ENCODE results near the gene XXYLT1. TPM values are rescaled to one million over a fixed set of nuclear protein-coding genes. Genes with fewer than 3 reads are reported as not detected.

Gene XXYLT1
- total and polyA plus RNA-seq, 9 of the 15 experiments (the other 6 are each of a cell fraction or from before 2014, with no cell fraction given) = 1.9 to 18.9 (median 15.0) TPM

- TF ChIP-seq, protein P1, sequence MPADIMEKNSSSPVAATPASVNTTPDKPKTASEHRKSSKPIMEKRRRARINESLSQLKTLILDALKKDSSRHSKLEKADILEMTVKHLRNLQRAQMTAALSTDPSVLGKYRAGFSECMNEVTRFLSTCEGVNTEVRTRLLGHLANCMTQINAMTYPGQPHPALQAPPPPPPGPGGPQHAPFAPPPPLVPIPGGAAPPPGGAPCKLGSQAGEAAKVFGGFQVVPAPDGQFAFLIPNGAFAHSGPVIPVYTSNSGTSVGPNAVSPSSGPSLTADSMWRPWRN (IDR thresholded peaks at IDR 0.05; ENCODE audit: low read depth) = 0 out of 2 replicates have a peak, but pooled peaks have one; percentile 17
- TF ChIP-seq E2F5 (CRISPR knock-in tag; IDR thresholded peaks at IDR 0.05) (no peak), ZNF589 (CRISPR knock-in tag; IDR thresholded peaks at IDR 0.05; ENCODE audit: low read depth) (peak; percentile 92), TAL1 (IDR thresholded peaks at IDR 0.05) (peak; percentile 87), KAT2B (IDR thresholded peaks at IDR 0.05; ENCODE audit: low read depth, low read length) (no peak), SRSF7 (optimal IDR thresholded peaks at IDR 0.05; ENCODE audit: low read depth, low read length) (no peak), ZFP1 (CRISPR knock-in tag; IDR thresholded peaks at IDR 0.05) (no peak), ARHGAP35 (IDR thresholded peaks at IDR 0.05; ENCODE audit: partially characterized antibody) (no peak), TCF3 (CRISPR knock-in tag; IDR thresholded peaks at IDR 0.05) (peak; percentile 93), RBFOX2 (IDR thresholded peaks at IDR 0.05; ENCODE audit: low read depth, low read length) (0 out of 2 replicates have a peak, but pooled peaks have one; percentile 34), HDAC2 (IDR thresholded peaks at IDR 0.05) (0 out of 2 replicates have a peak, but pooled peaks have one; percentile 26), GTF2B (IDR thresholded peaks at IDR 0.05; ENCODE audit: extremely low read depth, insufficient read length) (no peak), NCOA4 (IDR thresholded peaks at IDR 0.05; ENCODE audit: partially characterized antibody) (no peak), NBN (IDR thresholded peaks at IDR 0.05; ENCODE audit: low read depth) (no peak; the same call in 1 of the 2 replicates), ZNF282 (CRISPR knock-in tag; IDR thresholded peaks at IDR 0.05) (no peak), PTRF (tag; IDR thresholded peaks at IDR 0.05) (no peak), SRF (CRISPR knock-in tag; IDR thresholded peaks at IDR 0.05) (no peak), ZFPM2 (CRISPR knock-in tag; IDR thresholded peaks at IDR 0.05) (no peak), MTA1 (IDR thresholded peaks at IDR 0.05; ENCODE audit: borderline replicate concordance) (peak; percentile 55), MLLT1 (IDR thresholded peaks at IDR 0.05) (no peak), PML (IDR thresholded peaks at IDR 0.05; ENCODE audit: low read length) (no peak; the same call in 1 of the 2 replicates), FOXA1 (IDR thresholded peaks at IDR 0.05; ENCODE audit: borderline replicate concordance) (no peak)
- TF ChIP-seq, protein P2, sequence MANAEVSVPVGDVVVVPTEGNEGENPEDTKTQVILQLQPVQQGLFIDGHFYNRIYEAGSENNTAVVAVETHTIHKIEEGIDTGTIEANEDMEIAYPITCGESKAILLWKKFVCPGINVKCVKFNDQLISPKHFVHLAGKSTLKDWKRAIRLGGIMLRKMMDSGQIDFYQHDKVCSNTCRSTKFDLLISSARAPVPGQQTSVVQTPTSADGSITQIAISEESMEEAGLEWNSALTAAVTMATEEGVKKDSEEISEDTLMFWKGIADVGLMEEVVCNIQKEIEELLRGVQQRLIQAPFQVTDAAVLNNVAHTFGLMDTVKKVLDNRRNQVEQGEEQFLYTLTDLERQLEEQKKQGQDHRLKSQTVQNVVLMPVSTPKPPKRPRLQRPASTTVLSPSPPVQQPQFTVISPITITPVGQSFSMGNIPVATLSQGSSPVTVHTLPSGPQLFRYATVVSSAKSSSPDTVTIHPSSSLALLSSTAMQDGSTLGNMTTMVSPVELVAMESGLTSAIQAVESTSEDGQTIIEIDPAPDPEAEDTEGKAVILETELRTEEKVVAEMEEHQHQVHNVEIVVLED (CRISPR knock-in tag; IDR thresholded peaks at IDR 0.05) = no peak
Measured at GRCh38 chr3:195178124-195178910, 92.6 kb downstream of the XXYLT1 start (continued).

Data from K562 (cell line).